ENCODE data around the gene DYNLL2. TPM values are rescaled to one million over a fixed set of nuclear protein-coding genes. Genes with fewer than 3 reads are reported as not detected.

DYNLL2 gene
- total RNA-seq, 1 donor from 2014 or later: 50.9 TPM

DNA sequence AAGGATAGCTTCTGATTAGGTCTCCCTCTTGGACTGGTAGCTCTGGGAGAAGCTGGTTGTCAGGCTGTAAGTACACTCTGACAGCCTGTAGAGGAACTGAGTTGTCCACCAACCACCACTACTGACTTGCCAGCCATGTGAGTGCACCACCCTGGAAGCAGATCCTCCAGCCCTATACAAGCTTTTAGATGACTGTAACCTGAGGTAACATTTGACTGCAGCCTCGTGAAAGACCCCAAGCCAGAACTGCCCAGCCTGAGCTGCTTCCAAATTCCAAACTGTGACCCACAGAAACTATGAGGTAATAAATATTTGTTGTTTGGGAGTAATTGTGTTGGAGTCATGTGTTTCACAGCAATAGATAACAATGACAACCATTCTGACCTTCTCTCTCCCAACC is 30.8 kb upstream of the DYNLL2 start:
- TF ChIP-seq, protein P1, sequence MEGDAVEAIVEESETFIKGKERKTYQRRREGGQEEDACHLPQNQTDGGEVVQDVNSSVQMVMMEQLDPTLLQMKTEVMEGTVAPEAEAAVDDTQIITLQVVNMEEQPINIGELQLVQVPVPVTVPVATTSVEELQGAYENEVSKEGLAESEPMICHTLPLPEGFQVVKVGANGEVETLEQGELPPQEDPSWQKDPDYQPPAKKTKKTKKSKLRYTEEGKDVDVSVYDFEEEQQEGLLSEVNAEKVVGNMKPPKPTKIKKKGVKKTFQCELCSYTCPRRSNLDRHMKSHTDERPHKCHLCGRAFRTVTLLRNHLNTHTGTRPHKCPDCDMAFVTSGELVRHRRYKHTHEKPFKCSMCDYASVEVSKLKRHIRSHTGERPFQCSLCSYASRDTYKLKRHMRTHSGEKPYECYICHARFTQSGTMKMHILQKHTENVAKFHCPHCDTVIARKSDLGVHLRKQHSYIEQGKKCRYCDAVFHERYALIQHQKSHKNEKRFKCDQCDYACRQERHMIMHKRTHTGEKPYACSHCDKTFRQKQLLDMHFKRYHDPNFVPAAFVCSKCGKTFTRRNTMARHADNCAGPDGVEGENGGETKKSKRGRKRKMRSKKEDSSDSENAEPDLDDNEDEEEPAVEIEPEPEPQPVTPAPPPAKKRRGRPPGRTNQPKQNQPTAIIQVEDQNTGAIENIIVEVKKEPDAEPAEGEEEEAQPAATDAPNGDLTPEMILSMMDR (IDR thresholded peaks at IDR 0.05; ENCODE audit: unreplicated experiment): no peak
- no peaks in the 10 kb centered on the region for H3K9me3 Mint-ChIP-seq (ENCODE audit: low read depth)
- H3K27me3 Mint-ChIP-seq: peaks cover 19% of the 10 kb centered on the region
- H3K4me3 Mint-ChIP-seq (ENCODE audit: low read depth): no peak overlapping the region
- H3K36me3 Mint-ChIP-seq (ENCODE audit: insufficient read depth): no peaks in the 10 kb centered on the region
- no peak overlapping the region for H3K27ac Mint-ChIP-seq
- no peak for DNase-seq (ENCODE audit: low spot score, unreplicated experiment)
- no peaks in the 10 kb centered on the region for H3K4me1 Mint-ChIP-seq (ENCODE audit: low read depth)

DNA sequence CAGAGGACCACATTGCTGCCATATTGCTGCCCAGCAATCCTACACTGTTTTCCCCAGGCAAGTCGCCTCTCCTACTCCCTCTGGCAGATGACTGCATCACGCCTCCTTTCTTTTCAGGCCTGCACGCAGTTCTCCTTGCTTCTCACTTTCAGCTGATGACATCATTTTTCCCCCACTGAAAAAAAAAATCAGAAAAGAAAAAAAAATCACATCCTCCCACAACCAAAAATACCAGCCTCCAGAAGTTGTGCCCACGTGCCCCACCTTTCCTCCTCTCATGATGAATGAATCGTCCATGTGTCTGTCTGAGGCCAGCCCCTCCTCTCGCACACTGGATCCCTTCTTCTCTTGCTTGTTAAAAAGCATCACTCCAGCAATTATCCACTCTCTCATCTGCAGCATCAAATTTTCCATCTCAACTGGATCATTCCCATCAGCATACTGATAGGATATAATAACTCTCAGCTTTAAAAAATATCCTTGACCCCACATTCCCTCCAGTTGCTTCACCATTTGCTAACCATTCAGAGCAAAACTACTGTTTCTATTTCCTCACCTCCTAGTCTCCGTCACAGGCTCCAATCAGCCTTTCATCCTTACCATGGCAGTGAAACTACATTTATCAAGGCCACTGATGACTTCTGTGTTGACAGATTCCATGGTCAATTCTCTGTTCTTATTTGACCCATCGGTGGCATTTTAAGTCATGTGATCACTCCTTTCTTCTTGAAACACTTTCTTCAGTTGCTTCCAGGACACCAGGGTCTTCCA is 30.1 kb upstream of the DYNLL2 start:
- Mint-ChIP-seq H3K27me3 (peaks cover 16% of the 10 kb centered on the region), H3K4me1 (ENCODE audit: low read depth) (no peaks in the 10 kb centered on the region), H3K4me3 (ENCODE audit: low read depth) (no peak overlapping the region), H3K36me3 (ENCODE audit: insufficient read depth) (no peaks in the 10 kb centered on the region), H3K9me3 (ENCODE audit: low read depth) (no peaks in the 10 kb centered on the region), H3K27ac (peak overlapping the region; percentile 7)
- TF ChIP-seq, protein P1 (IDR thresholded peaks at IDR 0.05; ENCODE audit: unreplicated experiment): no peak
- DNase-seq (ENCODE audit: low spot score, unreplicated experiment): no peak

DNA sequence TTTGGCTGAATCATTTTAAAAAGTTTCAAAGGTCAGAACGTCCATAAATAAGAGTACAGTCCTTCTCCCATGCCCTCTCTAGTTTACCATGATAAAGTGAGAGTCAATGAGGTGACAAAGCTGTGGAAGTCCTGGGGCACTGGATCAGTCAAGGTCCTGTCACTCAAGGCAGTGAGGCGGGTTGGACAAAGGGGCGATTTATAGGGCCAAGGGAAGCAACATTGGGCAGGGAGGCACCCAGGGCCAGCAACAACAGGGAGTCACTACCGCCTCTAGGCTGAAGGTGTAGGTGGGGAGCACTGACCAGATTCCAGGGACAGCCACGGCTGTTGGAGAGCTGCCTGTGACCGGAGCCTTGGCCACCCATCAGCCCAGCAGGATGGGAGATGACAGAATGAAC is 28.6 kb upstream of the DYNLL2 start:
- Mint-ChIP-seq H3K27ac (no peak overlapping the region), H3K4me1 (ENCODE audit: low read depth) (no peaks in the 10 kb centered on the region), H3K27me3 (peaks cover 22% of the 10 kb centered on the region), H3K9me3 (ENCODE audit: low read depth) (no peaks in the 10 kb centered on the region), H3K36me3 (ENCODE audit: insufficient read depth) (no peaks in the 10 kb centered on the region), H3K4me3 (ENCODE audit: low read depth) (no peak overlapping the region)
- DNase-seq (ENCODE audit: low spot score, unreplicated experiment): no peak
- TF ChIP-seq, protein P1 (IDR thresholded peaks at IDR 0.05; ENCODE audit: unreplicated experiment): no peak

DNA sequence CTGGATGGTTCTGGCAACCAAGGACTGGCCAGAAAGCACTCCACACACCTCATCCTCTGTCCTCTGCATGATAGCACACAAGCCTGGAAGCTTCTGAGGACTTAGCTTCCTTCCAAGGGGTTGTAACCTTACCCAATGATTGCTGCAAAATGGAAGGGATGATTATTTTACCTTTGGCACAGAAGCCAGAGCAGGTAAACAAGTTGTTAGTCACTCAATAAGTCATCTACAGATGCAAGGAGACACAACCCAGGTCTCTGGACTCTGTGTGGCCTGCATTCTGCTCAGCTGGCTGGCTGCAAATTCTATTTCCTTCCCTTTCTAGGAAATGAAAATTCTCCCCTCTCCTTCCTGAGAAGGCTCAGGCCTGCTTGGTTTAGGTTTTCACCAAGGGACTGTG is 26.7 kb upstream of the DYNLL2 start:
- Mint-ChIP-seq H3K27ac (no peak overlapping the region), H3K4me3 (ENCODE audit: low read depth) (no peak overlapping the region)

DNA sequence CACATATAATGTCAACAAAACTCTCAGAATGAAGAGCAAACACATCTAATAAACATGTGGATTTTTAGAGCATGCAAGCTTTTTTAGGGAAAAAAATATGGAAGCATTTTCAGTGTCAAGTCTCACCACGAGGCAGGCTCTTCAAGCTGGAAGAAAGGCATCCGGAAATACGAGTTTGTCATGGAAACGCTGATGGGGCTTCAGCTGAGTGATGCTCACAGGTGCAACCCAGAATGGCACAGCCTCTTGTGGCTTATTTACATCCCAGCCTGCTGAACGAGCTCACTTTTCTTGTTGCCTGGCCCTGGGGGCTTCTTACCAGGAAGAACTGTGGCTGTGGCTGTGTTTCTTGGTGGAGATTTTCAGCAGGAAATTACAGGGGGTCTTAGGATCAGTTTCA is 24.1 kb upstream of the DYNLL2 start:
- TF ChIP-seq, protein P1 (IDR thresholded peaks at IDR 0.05; ENCODE audit: unreplicated experiment): no peak
- Mint-ChIP-seq H3K27ac (no peak overlapping the region), H3K27me3 (peaks cover 28% of the 10 kb centered on the region), H3K9me3 (ENCODE audit: low read depth) (no peaks in the 10 kb centered on the region), H3K4me3 (ENCODE audit: low read depth) (no peak overlapping the region), H3K4me1 (ENCODE audit: low read depth) (no peaks in the 10 kb centered on the region), H3K36me3 (ENCODE audit: insufficient read depth) (no peaks in the 10 kb centered on the region)
- no peak for DNase-seq (ENCODE audit: low spot score, unreplicated experiment)

More for the DNA sequence above, 26.7 kb upstream of the DYNLL2 start:
- H3K4me1 Mint-ChIP-seq (ENCODE audit: low read depth): no peaks in the 10 kb centered on the region
- peaks cover 28% of the 10 kb centered on the region for H3K27me3 Mint-ChIP-seq
- H3K36me3 Mint-ChIP-seq (ENCODE audit: insufficient read depth): no peaks in the 10 kb centered on the region
- H3K9me3 Mint-ChIP-seq (ENCODE audit: low read depth): no peaks in the 10 kb centered on the region
- TF ChIP-seq, protein P1 (IDR thresholded peaks at IDR 0.05; ENCODE audit: unreplicated experiment): no peak
- no peak for DNase-seq (ENCODE audit: low spot score, unreplicated experiment)

Measured in progenitor cell of endocrine pancreas (in vitro differentiated cells).